Omental fat pad (tissue), 4 donors: ENCODE data around the gene ZNF91. TPM values are rescaled to one million over a fixed set of nuclear protein-coding genes. Genes with fewer than 3 reads are reported as not detected.

ENCODE experiments used
- ATAC-seq: fragments of 150-250 bp; one replicate; pipeline ENCODE4 v1.9.1; 2016; ENCODE audit warnings: mild to moderate bottlenecking, moderate library complexity; ENCODE audit not compliant: low FRiP score
- DNase-seq: peaks from one replicate; pipeline ENCODE4 v3.0.0-alpha.2; 2019; ENCODE audit warnings: low spot score
- total RNA-seq, 4 donors: library from RNA; depleted of rRNA; stranded (reverse); fragments of >200 nt; gene quantifications; one replicate each; pipeline ENCODE4 v1.1.0, GENCODE V29; 2016
- TF ChIP-seq, protein P1 (sequence below), 3 donors: fragments of 450-650 bp; IDR thresholded peaks; one replicate each; pipeline ENCODE4 v1.5.1; 2016 to 2017; ENCODE audit warnings: antibody characterized with exemption in 3 of 3, mild to moderate bottlenecking in 3 of 3, moderate library complexity in 2 of 3

The ZNF91 gene
- total RNA-seq, 4 donors from 2014 or later, result 51.3 to 78.2 (median 65.4) TPM

DNA sequence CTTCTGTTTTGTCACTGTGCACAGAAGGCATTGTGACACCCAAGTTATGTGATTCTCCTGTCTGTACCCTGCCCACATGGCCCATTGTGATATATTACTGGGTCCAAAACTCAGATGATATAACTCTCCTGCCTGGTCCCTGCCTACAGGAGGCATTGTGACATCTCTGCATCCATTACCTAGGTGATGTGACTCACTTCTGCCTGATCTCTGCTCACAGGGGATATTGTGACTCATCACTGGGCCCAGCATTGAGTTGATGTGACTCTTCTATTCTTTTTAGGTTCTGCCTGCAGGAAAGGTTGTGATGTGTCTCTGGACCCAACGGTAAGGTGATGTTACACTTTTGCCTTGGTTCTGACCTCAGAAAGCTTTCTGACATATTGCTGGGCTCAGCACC lies 77.1 kb downstream of the ZNF91 start:
- no peak for ATAC-seq
- DNase-seq, result no peak
- TF ChIP-seq, protein P1, sequence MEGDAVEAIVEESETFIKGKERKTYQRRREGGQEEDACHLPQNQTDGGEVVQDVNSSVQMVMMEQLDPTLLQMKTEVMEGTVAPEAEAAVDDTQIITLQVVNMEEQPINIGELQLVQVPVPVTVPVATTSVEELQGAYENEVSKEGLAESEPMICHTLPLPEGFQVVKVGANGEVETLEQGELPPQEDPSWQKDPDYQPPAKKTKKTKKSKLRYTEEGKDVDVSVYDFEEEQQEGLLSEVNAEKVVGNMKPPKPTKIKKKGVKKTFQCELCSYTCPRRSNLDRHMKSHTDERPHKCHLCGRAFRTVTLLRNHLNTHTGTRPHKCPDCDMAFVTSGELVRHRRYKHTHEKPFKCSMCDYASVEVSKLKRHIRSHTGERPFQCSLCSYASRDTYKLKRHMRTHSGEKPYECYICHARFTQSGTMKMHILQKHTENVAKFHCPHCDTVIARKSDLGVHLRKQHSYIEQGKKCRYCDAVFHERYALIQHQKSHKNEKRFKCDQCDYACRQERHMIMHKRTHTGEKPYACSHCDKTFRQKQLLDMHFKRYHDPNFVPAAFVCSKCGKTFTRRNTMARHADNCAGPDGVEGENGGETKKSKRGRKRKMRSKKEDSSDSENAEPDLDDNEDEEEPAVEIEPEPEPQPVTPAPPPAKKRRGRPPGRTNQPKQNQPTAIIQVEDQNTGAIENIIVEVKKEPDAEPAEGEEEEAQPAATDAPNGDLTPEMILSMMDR (IDR thresholded peaks at IDR 0.05), result no peak

DNA sequence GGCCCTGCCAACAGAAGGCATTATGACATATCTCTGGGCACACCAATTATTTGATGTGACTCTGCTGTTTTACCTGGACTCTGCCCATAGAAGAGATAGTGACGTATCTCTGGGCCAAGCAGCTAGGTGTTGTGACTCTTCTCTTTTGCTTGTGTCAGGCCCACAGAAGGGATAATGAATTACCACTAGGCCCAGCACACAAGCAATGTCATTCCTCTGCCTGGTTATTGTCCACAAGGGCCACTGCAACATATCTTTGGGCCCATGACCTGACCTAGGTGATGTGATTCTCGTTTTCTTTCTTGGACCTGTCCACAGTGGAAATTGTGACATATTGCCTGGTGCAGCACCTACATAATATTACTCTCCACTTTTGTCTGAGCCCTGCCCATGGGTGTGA lies 80.0 kb downstream of the ZNF91 start:
- TF ChIP-seq, protein P1 (IDR thresholded peaks at IDR 0.05), result no peak
- ATAC-seq (no peak), DNase-seq (no peak)

DNA sequence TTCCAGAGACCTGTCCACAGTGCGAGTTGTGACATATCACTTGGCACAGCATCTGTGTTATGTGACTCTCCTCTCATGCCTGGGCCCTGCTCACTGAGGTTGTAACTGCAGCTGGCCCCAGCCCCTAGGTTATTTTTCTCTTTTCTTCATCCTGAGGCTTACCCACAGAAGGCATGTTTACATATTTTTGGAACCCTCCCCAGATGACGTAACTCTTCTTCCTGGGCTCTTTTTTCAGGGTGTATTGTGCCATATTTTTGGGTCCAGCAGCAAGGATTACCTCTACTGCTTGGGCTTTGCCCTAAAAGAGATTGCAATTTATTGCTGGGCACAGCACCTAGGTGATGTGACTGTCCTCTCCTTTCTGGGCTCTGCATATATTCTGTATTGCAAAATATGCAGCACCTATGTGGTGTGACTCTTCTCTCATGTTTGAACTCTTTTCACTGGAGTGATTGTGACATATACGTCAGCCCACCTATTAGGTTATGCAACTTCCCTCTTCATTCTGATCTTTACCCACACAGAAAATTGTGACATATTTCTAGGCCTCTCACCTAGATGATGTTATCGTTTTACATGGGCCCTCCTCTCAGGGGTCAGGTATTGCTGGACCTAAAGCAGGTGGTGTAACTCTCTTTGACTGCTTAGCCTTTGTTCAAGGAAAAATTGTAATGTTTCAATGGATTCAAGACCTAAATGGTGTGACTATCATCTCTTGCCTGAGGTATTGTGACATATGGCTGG lies 80.6 kb downstream of the ZNF91 start:
- TF ChIP-seq, protein P1 (IDR thresholded peaks at IDR 0.05), result no peak
- ATAC-seq, result no peak
- DNase-seq, result no peak

DNA sequence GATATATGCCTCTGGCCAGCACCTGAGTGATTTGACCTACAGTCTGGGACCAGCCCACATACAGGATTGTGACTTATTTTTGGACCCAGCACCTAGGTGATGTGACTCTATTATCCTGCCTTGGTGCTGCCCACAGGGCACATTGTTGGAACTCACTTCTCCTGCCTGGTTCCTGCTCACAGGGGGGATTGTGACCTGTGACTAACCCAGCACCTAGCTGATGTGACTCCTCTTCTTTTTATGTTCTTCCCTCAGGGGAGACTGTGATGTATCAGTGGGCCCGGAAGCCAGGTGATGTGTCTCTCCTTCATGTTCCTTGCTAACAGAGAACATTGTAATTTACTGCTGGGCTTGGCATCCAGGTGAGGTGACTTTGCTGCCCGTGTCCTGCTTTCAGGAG lies 82.1 kb downstream of the ZNF91 start:
- no peak for DNase-seq
- no peak for ATAC-seq
- TF ChIP-seq, protein P1 (IDR thresholded peaks at IDR 0.05), result no peak

DNA sequence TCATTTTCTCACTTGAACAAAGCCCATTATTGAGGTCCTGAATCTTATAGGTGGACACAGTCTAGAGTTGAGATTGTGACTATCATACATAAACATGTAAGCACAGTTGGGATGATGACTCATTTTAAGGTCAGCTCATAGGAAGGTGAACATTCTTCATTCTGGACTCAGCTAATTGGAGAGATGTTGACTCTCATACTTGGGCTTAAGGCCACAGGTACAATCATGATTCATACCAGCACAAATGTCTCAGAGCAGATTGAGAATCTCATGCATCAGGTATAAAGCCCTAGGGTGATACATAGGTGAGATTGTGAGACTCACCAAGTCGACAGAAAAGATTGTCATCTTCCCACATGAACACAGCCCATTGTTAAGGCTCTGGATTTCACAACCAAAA lies 82.8 kb downstream of the ZNF91 start:
- DNase-seq, result no peak
- TF ChIP-seq, protein P1 (IDR thresholded peaks at IDR 0.05), result no peak
- no peak for ATAC-seq

DNA sequence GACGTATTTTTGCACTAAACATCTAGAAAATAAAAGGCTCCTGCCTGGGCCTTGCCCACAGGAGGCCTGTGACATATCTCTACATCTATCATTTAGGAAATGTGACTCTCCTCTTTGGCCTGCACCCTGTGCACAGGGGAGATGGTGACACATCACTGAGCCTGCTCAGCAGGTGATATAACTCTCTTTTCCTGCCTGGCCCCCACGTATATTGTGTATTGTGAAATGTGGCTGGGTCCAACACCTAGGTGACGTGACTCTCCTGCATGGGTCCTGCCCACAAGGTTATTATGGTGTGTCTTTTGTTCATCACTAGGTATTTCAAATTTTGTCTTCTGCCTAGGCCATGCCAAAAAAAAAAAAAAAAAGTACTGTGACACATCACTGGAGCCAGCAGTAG lies 83.7 kb downstream of the ZNF91 start:
- TF ChIP-seq, protein P1 (IDR thresholded peaks at IDR 0.05), result no peak
- ATAC-seq (no peak), DNase-seq (no peak)

DNA sequence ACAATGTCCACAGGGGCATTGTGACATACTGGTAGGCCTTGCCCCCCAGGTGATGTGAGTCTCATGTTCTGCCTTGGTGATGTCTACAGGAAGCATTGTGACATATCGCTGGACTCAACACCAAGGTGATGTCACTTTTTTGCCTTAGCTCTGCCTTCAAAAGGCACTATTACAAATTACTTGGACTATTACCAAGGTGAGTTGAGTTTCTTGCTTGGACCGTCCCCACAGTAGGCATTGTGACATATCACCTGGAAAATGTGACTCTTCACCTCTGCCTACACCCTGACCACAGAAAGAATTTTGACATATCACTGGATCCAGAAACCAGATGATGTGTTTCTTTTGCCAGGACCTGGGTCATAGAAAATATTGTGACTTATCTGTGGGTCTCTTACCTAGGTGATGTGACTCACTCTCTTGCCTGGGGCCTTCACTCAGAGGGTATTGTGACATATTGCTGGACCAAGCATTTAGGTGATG lies 84.5 kb downstream of the ZNF91 start:
- no peak for ATAC-seq
- TF ChIP-seq, protein P1 (IDR thresholded peaks at IDR 0.05), result no peak
- DNase-seq, result no peak
